DMS 273 treated with DMSO at 0.1 percent for 48 hours (cell line): Measurements from ENCODE around the gene COG4.

Source experiments
- DNase-seq: peaks from one replicate; lab custom pipeline; 2025; lab: John Stamatoyannopoulos, UW

The COG4 gene

GRCh38 chr16:70480127-70481105, 42.9 kb downstream of the COG4 start:
- DNase-seq = peak; percentile 85

DNA sequence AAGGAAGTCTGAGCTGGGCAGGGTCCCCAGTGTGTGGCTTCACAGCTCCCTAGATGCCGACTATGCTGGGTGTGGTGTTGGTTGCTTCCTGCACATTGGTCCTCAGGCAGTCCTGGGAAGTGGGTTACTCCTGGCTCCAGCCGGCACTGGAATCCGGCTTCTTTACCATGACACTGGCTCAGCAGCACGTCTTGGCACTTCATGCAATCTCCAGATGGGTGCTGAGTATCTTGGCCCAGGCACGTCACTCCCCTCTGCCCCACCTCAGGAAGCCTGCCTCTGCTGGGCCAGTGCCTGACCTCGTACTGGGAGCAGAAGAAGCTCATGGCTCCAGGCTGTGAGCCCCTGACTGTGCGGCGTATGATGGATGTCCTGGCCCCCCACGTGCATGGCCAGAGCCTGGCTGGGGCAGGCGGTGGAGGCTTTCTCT, 44.4 kb downstream of the COG4 start:
- peak; percentile 62 for DNase-seq

- DNase-seq = no peak
Observed at GRCh38 chr16:70478169-70478568, 45.2 kb downstream of the COG4 start.

DNA sequence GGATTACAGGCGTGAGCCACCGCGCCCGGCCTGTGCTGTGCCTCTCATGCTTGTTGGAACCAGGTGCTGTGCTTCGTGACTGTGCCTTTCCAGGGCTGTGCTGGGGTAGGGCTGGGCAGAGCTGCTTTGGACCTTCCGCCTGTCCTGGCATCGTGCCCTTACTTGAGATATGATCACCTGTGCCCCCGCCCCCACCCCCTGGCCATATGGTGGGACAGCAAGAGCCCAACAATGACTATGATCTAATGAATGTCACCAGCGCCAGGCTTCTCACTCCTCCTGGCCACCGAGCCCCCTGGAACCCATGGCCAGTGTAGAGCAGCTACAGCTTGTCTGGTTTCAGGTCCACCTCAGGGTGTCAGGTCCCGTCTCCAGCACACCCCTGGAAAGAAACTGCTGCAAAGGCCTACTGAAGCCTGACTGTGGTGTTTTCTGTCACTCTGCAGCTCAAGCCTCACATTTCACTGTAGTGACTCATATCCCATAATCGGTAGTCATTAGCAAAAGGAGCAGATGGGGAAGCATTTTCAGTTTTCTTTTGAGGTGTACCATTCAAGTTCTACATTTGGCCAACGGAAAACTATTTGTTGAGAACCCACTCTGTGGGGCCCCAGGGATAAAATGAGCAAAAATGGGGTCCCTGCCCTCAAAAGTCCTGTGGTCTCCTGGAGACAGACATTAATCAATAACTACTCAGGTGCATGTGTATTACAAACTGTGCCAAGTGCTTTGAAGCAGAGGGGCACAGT, 46.9 kb downstream of the COG4 start:
- peak; percentile 96 for DNase-seq

DNA sequence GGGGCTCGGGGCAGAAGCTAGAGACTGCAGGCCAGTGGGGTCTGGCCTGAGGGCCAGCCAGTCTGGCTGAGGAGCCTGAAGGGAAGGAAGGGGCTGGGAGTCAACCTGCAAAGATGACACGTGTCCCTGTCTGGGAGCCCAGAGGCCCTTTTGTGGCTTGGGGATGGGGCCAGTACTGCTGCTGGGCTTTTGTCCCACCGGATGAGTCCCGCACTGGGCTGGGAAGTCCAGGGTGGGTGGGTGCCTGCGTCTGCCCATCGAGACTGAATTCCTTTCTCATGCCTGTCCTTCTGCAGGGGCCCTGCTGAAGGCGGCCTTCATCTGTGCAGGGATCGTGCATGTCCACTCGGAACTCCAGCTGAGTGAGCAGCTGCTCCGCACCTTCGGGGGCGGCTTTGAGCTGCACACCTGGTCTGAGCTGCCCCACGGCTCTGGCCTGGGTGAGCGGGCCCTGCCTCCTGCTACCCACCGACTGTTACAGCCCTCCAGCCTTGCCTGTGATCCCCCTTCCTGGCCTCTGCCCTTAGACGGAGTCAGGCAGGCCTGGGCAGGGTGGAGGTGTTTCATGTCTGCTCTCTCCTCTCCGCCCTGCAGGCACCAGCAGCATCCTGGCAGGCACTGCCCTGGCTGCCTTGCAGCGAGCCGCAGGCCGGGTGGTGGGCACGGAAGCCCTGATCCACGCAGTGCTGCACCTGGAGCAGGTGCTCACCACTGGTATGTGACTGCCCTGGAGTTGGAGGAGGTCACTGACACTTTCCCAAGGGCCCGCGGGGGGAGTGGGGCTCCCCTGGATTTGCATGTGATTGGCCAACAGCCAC, 48.1 kb downstream of the COG4 start:
- DNase-seq = no peak

DNA sequence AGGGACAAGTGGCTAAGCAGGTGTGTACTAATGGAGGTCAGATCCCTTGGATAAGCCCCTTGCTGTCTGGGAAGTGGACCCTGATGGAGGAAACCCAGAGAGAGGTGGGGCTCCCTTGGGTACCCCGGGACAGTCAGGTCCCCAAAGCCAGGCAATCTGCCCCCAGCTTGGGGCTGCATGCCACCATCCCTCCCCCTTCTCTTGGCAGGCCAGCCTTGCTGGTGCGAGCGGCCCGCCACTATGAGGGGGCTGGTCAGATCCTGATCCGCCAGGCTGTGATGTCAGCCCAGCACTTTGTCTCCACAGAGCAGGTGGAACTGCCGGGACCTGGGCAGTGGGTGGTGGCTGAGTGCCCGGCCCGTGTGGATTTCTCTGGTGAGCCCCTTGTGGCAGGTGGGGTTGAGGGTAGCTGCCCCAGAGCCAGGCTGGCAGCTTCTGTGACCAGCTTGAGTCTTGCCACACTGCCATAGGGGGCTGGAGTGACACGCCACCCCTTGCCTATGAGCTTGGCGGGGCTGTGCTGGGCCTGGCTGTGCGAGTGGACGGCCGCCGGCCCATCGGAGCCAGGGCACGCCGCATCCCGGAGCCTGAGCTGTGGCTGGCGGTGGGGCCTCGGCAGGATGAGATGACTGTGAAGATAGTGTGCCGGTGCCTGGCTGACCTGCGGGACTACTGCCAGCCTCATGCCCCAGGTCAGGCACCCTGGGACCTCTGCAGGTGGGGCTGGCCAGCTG, 48.9 kb downstream of the COG4 start:
- no peak for DNase-seq

- no peak for DNase-seq
Observed at GRCh38 chr16:70473446-70474319, 49.7 kb downstream of the COG4 start.

DNA sequence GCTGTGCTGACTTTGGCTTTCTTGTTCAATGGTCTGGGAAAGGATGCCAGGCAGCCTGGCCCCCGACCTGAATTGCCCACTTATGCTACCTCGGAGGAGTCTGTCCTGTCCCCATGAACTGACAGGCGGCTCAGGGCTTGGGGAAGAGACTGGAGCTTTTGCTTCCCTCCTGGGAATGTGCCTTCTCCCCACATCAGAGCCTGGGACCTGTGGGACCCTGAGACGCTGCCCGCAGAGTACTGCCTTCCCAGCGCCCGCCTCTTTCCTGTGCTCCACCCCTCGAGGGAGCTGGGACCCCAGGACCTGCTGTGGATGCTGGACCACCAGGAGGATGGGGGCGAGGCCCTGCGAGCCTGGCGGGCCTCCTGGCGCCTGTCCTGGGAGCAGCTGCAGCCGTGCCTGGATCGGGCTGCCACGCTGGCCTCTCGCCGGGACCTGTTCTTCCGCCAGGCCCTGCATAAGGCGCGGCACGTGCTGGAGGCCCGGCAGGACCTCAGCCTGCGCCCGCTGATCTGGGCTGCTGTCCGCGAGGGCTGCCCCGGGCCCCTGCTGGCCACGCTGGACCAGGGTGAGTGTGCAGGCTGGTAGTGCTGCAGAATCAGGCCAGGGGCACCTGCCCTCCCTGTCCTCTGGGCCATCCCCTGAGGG, 50.4 kb downstream of the COG4 start:
- DNase-seq = no peak

DNA sequence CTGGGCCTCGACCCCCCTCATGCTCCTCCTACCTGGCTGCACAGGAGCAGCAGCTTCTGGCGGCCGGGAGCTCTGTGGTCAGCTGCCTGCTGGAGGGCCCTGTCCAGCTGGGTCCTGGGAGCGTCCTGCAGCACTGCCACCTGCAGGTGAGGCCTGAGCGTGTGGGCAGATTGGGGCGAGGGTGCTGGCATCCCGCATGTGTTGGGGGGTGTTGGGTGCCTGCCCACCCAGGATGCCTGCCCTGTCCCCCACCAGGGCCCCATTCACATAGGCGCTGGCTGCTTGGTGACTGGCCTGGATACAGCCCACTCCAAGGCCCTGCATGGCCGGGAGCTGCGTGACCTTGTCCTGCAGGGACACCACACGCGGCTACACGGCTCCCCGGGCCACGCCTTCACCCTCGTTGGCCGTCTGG, 52.4 kb downstream of the COG4 start:
- DNase-seq = no peak

- no peak for DNase-seq
Observed at GRCh38 chr16:70470141-70470926, 53.0 kb downstream of the COG4 start.

DNA sequence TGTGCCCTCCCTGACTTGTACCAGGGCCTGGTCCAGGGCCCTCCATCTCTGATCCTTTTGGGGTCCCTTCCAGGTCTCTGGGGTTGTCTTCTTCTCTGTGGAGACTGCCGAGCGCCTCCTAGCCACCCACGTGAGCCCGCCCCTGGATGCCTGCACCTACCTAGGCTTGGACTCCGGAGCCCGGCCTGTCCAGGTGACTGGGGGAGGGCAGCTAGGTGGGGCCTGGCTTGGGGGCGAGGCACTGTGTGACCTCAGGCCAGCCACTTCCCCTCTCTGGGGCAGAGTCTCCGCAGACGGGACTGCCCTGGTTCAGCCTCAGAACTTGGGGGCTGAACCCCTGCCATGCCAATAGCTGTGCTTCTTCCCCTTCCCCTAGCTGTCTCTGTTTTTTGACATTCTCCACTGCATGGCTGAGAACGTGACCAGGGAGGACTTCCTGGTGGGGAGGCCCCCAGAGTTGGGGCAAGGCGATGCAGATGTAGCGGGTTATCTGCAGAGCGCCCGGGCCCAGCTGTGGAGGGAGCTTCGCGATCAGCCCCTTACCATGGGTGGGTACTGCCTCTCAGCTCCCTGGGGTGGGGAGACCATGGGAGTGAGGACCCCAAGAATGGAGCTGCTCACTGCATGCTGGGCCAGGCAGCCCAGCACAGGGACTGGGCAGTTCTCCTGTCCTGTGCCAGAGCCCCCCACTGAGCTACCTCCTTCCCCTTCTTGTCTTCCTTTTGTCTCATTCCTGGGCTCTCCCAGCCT, 54.4 kb downstream of the COG4 start:
- no peak for DNase-seq

DNA sequence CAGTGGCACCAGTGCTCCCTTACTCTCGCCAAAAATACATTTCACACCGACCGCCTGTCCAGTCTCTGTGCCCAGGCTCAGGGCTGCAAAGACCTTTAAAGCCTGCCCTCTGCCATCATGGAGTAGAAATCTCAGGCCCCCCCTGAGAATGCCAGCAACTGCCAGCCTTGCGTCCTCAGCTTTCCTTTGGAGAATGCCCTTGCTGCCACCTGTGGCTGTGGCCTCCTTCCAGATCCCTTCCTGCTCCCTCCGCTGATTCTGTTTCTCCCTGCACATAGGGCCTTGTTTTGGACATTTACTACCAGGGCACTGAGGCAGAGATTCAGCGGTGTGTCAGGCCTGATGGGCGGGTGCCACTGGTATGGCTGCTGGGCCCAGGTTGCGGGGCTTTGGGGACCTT, 55.7 kb downstream of the COG4 start:
- DNase-seq = no peak

GRCh38 chr16:70467113-70467512, 56.2 kb downstream of the COG4 start:
- DNase-seq = no peak

DNA sequence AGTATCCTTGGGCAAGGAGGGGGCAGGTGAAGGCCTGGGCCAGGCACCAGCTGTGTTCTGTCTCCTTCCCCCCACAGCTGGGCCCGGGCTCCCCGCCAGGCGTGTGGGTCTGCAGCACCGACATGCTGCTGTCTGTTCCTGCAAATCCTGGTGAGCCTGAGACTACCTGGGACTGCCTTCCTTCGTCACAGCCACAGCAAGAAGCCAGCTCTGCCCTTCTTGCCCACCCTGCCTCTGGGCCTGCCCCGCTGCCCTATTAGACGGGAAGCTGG, 56.6 kb downstream of the COG4 start:
- DNase-seq = no peak

- no peak for DNase-seq
Observed at GRCh38 chr16:70465999-70466804, 57.2 kb downstream of the COG4 start.

DNA sequence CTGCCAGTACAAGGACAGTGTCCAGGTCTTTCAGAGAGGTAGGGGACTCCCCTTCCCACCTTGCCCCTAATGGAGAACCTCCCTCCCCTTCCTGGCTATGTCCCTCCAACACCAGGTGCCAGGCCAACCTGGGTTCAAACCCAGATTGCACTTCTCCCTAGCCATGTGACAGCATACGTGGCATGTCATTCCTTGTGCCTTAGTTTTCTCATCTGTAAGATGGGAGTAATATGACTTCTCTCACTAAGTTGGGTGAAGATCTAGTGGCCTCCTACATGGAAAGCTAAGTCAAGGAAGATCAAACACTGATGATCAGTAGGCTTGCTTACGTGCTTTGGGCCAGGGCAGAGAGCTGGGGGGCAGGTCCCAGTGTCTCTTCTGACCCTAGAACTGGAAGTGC, 60.1 kb downstream of the COG4 start:
- no peak for DNase-seq

GRCh38 chr16:70460737-70461261, 62.6 kb downstream of the COG4 start:
- DNase-seq = no peak
